CD8-positive, alpha-beta memory T cell (primary cell): ENCODE results near the gene DIAPH2. TPM values are rescaled to one million over a fixed set of nuclear protein-coding genes. Genes with fewer than 3 reads are reported as not detected.

Source experiments
- CTCF ChIA-PET: fragments of 350-600 bp; sonication (Branson Sonifier 250); formaldehyde crosslinking; loops from one replicate; lab custom pipeline; 2021; ENCODE audit warnings: antibody characterized with exemption; lab: Charles Lee
- POLR2A ChIA-PET: fragments of 350-600 bp; sonication (Branson Sonifier 250); formaldehyde crosslinking; loops from one replicate; lab custom pipeline; 2021; ENCODE audit warnings: antibody characterized with exemption; lab: Charles Lee
- DNase-seq, 5 donors: peaks; one replicate each; pipeline versions ENCODE4 v3.0.0 to v3.0.0-alpha.2; 2020 to 2022; ENCODE audit warnings: mixed read lengths in 1 of 5
- H3K27ac ChIP-seq: one replicate; pipeline ENCODE4 v1.7.0; 2013; ENCODE audit warnings: low read depth, mild to moderate bottlenecking, low read length, moderate library complexity
- H3K27me3 ChIP-seq: 2 replicates; pipeline ENCODE4 v1.7.0; 2013; ENCODE audit warnings: low read length, mild to moderate bottlenecking; ENCODE audit not compliant: insufficient read depth, poor library complexity, severe bottlenecking
- H3K36me3 ChIP-seq: 2 replicates; pipeline ENCODE4 v1.7.0; 2013; ENCODE audit warnings: mild to moderate bottlenecking, low read length, moderate library complexity; ENCODE audit not compliant: insufficient read depth
- H3K4me1 ChIP-seq: 2 replicates; pipeline ENCODE4 v1.7.0; 2013; ENCODE audit warnings: mild to moderate bottlenecking, low read length, moderate library complexity; ENCODE audit not compliant: insufficient read depth
- H3K4me3 ChIP-seq: 2 replicates; pipeline ENCODE4 v1.7.0; 2013; ENCODE audit warnings: mild to moderate bottlenecking, low read length
- H3K9me3 ChIP-seq: 2 replicates; pipeline ENCODE4 v1.7.0; 2013; ENCODE audit warnings: mild to moderate bottlenecking, low read length
- H3K27ac Mint-ChIP-seq, 8 donors: one replicate each; pipeline ENCODE4 v1.8.0; 2020 to 2021; ENCODE audit warnings: mixed read lengths in 8 of 8, mild to moderate bottlenecking in 6 of 8, inconsistent platforms in 3 of 8, moderate library complexity in 3 of 8
- H3K27me3 Mint-ChIP-seq, 2 donors: one replicate each; pipeline ENCODE4 v1.8.0; 2020 to 2021; ENCODE audit warnings: mixed read lengths in 2 of 2, mild to moderate bottlenecking in 1 of 2, moderate library complexity in 1 of 2
- H3K36me3 Mint-ChIP-seq, 3 donors: one replicate each; pipeline ENCODE4 v1.8.0; 2020 to 2021; ENCODE audit warnings: mixed read lengths in 3 of 3, inconsistent platforms in 1 of 3, mild to moderate bottlenecking in 1 of 3
- H3K4me1 Mint-ChIP-seq, 3 donors: one replicate each; pipeline ENCODE4 v1.8.0; 2020 to 2021; ENCODE audit warnings: mixed read lengths in 3 of 3, inconsistent platforms in 1 of 3, mild to moderate bottlenecking in 1 of 3
- H3K4me3 Mint-ChIP-seq, 7 donors: one replicate each; pipeline ENCODE4 v1.8.0; 2020 to 2021; ENCODE audit warnings: mixed read lengths in 7 of 7, mild to moderate bottlenecking in 6 of 7, moderate library complexity in 4 of 7, inconsistent platforms in 2 of 7
- H3K9me3 Mint-ChIP-seq, 5 donors: one replicate each; pipeline ENCODE4 v1.8.0; 2020 to 2022; ENCODE audit warnings: mixed read lengths in 5 of 5, mild to moderate bottlenecking in 3 of 5, moderate library complexity in 2 of 5, inconsistent platforms in 1 of 5
- polyA plus RNA-seq: library from polyadenylated mRNA; unstranded; fragments of 300-500 nt; fragmentation: Illumina TruSeq; gene quantifications from one replicate; pipeline ENCODE4 v1.2.3, GENCODE V29; 2021
- total RNA-seq, 2 experiments: library from RNA; stranded (reverse); gene quantifications; one replicate each; pipeline ENCODE4 v1.2.3, GENCODE V29; 2021

The DIAPH2 gene
- total and polyA plus RNA-seq, 3 experiments from 2014 or later, result 5.6 to 11.5 (median 6.0) TPM

DNA sequence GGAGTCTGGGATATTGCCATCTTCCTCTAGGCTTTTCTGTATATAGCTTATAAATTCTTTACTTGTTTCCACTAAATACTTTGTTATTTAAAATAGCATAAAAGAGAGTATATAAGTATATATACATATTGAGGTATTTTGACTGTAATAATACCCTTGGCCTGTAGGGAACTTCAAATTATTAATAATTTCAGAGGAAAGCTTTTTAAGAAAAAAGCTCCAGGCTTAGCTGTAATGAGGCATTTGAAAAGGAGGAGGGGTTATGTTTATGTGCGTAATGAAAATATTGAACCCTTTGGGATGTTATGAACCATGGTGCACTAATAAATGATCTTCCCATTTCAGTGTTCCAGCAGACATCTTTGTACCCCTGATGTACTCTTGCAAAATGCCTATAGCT is 777.1 kb downstream of the DIAPH2 start:
- Mint-ChIP-seq H3K4me3 (no peak overlapping the region), H3K36me3 (no peaks in the 10 kb centered on the region), H3K9me3 (no peaks in the 10 kb centered on the region), H3K27ac (no peak overlapping the region), H3K4me1 (no peaks in the 10 kb centered on the region), H3K27me3 (peaks cover 0 to 5% of the 10 kb centered on the region in 2 donors)
- no peak for DNase-seq
- Histone ChIP-seq H3K9me3 (no peaks in the 10 kb centered on the region), H3K4me3 (no peak overlapping the region), H3K36me3 (no peaks in the 10 kb centered on the region), H3K27ac (no peak overlapping the region), H3K4me1 (no peaks in the 10 kb centered on the region), H3K27me3 (no peaks in the 10 kb centered on the region)
- ChIA-PET POLR2A (no interaction called here), CTCF (no interaction called here)

DNA sequence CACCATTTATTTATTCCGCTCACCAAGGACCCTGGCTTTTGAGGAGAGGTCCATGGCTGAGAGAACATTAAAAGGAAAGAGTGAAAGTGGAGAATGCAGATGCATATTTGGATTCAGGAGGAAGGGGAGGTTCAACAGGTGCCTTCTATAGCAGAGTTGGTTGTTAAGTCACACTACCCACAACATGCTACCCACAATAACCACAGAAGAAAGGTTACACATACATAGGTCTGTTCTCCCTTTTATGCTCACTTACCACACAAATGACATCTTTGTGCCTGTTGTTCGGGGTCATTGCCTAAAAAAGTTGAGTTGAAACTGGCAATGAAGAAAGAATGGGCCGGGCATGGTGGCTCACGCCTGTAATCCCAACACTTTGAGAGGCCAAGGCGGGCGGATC is 786.4 kb downstream of the DIAPH2 start:
- peaks cover 3 to 9% (median 4%) of the 10 kb centered on the region in 3 donors for H3K4me1 Mint-ChIP-seq
- CTCF ChIA-PET, result no interaction called here
- Histone ChIP-seq H3K36me3 (no peaks in the 10 kb centered on the region), H3K4me1 (no peaks in the 10 kb centered on the region), H3K27ac (no peak overlapping the region), H3K9me3 (no peaks in the 10 kb centered on the region), H3K4me3 (no peak overlapping the region), H3K27me3 (no peaks in the 10 kb centered on the region)
- H3K9me3 Mint-ChIP-seq, result no peaks in the 10 kb centered on the region
- H3K27ac Mint-ChIP-seq, result no peak overlapping the region
- no peaks in the 10 kb centered on the region for H3K36me3 Mint-ChIP-seq
- no peak overlapping the region for H3K4me3 Mint-ChIP-seq
- POLR2A ChIA-PET, result no interaction called here
- no peak for DNase-seq
- H3K27me3 Mint-ChIP-seq, result no peaks in the 10 kb centered on the region

DNA sequence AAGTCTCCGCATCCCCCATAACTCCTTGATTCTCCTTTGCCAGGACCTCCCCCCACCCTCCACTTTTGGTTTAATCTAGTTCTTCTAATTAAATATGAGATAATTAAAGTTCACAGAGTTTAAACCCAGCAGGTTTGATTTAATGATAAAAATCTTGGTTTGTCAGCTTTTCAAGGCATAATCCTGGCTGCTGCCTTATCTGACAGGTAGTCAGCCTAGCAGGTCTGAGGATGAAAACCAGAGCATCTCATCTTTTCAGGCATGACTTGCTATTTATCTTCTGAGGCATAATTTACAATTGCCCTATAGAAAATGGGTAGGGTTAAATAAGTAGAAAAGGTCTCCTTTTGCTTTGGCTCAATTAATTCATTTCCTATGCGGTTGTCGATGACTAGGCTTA is 790.3 kb downstream of the DIAPH2 start:
- H3K36me3 Mint-ChIP-seq, result no peaks in the 10 kb centered on the region
- no peak overlapping the region for H3K4me3 Mint-ChIP-seq
- ChIA-PET POLR2A (no interaction called here), CTCF (no interaction called here)
- Histone ChIP-seq H3K4me1 (no peaks in the 10 kb centered on the region), H3K27ac (no peak overlapping the region), H3K27me3 (no peaks in the 10 kb centered on the region), H3K9me3 (no peaks in the 10 kb centered on the region), H3K36me3 (no peaks in the 10 kb centered on the region), H3K4me3 (no peak overlapping the region)
- H3K4me1 Mint-ChIP-seq, result peaks cover 3 to 5% (median 4%) of the 10 kb centered on the region in 3 donors
- no peak overlapping the region for H3K27ac Mint-ChIP-seq
- no peak for DNase-seq
- H3K27me3 Mint-ChIP-seq, result no peaks in the 10 kb centered on the region
- no peaks in the 10 kb centered on the region for H3K9me3 Mint-ChIP-seq

DNA sequence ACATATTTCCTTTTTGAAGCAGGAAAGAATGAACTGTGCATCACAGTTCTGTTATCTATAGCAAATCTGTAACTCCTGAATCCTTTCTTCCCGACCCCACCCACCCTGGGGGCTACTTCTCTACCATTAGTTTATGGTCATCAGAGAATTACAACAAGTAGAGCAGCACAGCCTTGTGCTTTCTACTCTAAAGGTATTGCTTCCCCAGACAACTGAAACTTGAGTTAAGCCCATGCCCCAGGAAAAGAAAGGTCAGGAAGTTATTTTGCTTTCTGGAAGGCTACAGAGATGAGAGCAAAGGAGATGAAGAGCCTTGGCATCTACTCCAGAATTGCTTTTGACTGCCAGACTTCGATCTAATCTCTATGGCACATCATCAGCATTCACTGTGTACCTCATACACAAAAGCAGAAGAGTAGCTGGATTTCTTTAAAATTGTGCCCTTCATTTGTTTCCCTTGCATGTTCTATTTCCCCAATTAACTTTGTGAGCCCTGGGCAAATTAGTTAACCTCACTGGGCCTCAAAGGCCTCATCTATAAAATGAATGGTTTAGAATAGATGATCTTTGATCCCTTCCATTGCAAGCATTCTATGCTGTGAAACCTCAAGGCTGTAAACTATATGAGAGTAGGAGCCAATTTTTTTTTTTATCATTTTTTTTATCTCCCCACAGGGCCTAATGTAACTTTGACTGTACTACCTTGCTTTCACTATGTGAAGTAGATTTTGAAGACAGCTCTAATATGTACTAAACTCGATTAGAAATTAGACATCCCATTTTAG is 794.7 kb downstream of the DIAPH2 start:
- Histone ChIP-seq H3K4me1 (no peaks in the 10 kb centered on the region), H3K4me3 (no peak overlapping the region), H3K9me3 (no peaks in the 10 kb centered on the region), H3K36me3 (no peaks in the 10 kb centered on the region), H3K27me3 (no peaks in the 10 kb centered on the region), H3K27ac (no peak overlapping the region)
- Mint-ChIP-seq H3K27ac (no peak overlapping the region), H3K27me3 (peaks cover 0 to 1% of the 10 kb centered on the region in 2 donors), H3K9me3 (no peaks in the 10 kb centered on the region), H3K4me3 (no peak overlapping the region), H3K36me3 (no peaks in the 10 kb centered on the region), H3K4me1 (no peaks in the 10 kb centered on the region)
- CTCF ChIA-PET, result no interaction called here
- no peak for DNase-seq
- POLR2A ChIA-PET, result no interaction called here

- no peaks in the 10 kb centered on the region for H3K36me3 ChIP-seq
- H3K4me3 ChIP-seq, result no peak overlapping the region
- no peaks in the 10 kb centered on the region for H3K9me3 ChIP-seq
- Mint-ChIP-seq H3K27me3 (peaks cover 0 to 1% of the 10 kb centered on the region in 2 donors), H3K9me3 (no peaks in the 10 kb centered on the region), H3K27ac (no peak overlapping the region), H3K4me1 (no peaks in the 10 kb centered on the region), H3K4me3 (no peak overlapping the region), H3K36me3 (no peaks in the 10 kb centered on the region)
- H3K27ac ChIP-seq, result no peak overlapping the region
- no peak for DNase-seq
- no peaks in the 10 kb centered on the region for H3K4me1 ChIP-seq
- H3K27me3 ChIP-seq, result no peaks in the 10 kb centered on the region
- ChIA-PET POLR2A (no interaction called here), CTCF (no interaction called here)
Measured at GRCh38 chrX:97481228-97481627, 796.6 kb downstream of the DIAPH2 start.

- Mint-ChIP-seq H3K27me3 (peaks cover 0 to 1% of the 10 kb centered on the region in 2 donors), H3K4me1 (no peaks in the 10 kb centered on the region), H3K9me3 (no peaks in the 10 kb centered on the region), H3K27ac (peak overlapping the region in 1 of 8 donors; percentile 22), H3K36me3 (no peaks in the 10 kb centered on the region), H3K4me3 (no peak overlapping the region)
- no peaks in the 10 kb centered on the region for H3K36me3 ChIP-seq
- H3K27ac ChIP-seq, result no peak overlapping the region
- H3K9me3 ChIP-seq, result no peaks in the 10 kb centered on the region
- no peaks in the 10 kb centered on the region for H3K4me1 ChIP-seq
- no peaks in the 10 kb centered on the region for H3K27me3 ChIP-seq
- ChIA-PET POLR2A (no interaction called here), CTCF (no interaction called here)
- no peak overlapping the region for H3K4me3 ChIP-seq
- DNase-seq, result no peak
Measured at GRCh38 chrX:97482666-97483300, 798.1 kb downstream of the DIAPH2 start.

DNA sequence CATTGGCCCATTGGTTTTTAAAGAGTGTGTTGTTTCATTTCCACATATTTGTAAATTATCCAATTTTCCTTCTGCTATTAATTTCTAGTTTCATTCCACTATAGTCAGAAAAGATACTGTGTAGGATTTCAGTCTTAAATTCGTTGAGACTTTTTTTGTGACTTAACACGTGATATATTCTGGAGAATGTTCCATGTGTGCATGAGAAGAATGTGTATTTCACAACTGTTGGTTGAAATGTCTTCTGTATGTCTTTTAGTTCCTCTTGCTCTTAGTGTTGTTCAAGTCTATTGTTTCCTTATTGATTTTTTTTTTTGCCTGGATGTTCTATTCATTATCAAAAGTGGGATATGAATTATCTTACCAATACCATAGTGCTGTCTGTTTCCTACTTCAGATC is 806.0 kb downstream of the DIAPH2 start:
- CTCF ChIA-PET, result no interaction called here
- Mint-ChIP-seq H3K4me3 (no peak overlapping the region), H3K27ac (no peak overlapping the region)

GRCh38 chrX:97494756-97495372 is 810.2 kb downstream of the DIAPH2 start:
- Mint-ChIP-seq H3K27ac (no peak overlapping the region), H3K4me1 (no peaks in the 10 kb centered on the region), H3K9me3 (peaks cover 0 to 4% (median 4%) of the 10 kb centered on the region in 5 donors), H3K36me3 (peaks cover 0 to 5% (median 2%) of the 10 kb centered on the region in 3 donors), H3K4me3 (no peak overlapping the region), H3K27me3 (no peaks in the 10 kb centered on the region)
- Histone ChIP-seq H3K9me3 (no peaks in the 10 kb centered on the region), H3K4me1 (no peaks in the 10 kb centered on the region), H3K4me3 (no peak overlapping the region), H3K27ac (no peak overlapping the region), H3K27me3 (no peaks in the 10 kb centered on the region), H3K36me3 (no peaks in the 10 kb centered on the region)
- DNase-seq, result no peak
- POLR2A ChIA-PET, result no interaction called here
- CTCF ChIA-PET, result no interaction called here

More for the DNA sequence above, 806.0 kb downstream of the DIAPH2 start:
- H3K27me3 Mint-ChIP-seq, result no peaks in the 10 kb centered on the region
- Histone ChIP-seq H3K4me1 (no peaks in the 10 kb centered on the region), H3K27me3 (no peaks in the 10 kb centered on the region), H3K36me3 (no peaks in the 10 kb centered on the region), H3K27ac (no peak overlapping the region), H3K4me3 (no peak overlapping the region), H3K9me3 (no peaks in the 10 kb centered on the region)
- peaks cover 0 to 4% (median 0%) of the 10 kb centered on the region in 5 donors for H3K9me3 Mint-ChIP-seq
- peaks cover 0 to 4% (median 2%) of the 10 kb centered on the region in 3 donors for H3K36me3 Mint-ChIP-seq
- DNase-seq, result no peak
- no peaks in the 10 kb centered on the region for H3K4me1 Mint-ChIP-seq
- POLR2A ChIA-PET, result no interaction called here
